Measurements from ENCODE around the gene PFKM.
A peak's percentile ranks its signal among the peaks of the same experiment; 100 is the strongest.
"Not testable (repeated sequence)": the region's sequence is repeated elsewhere in the genome, so short reads cannot be mapped to it uniquely, and the experiment has no call there.

Gene PFKM

DNA sequence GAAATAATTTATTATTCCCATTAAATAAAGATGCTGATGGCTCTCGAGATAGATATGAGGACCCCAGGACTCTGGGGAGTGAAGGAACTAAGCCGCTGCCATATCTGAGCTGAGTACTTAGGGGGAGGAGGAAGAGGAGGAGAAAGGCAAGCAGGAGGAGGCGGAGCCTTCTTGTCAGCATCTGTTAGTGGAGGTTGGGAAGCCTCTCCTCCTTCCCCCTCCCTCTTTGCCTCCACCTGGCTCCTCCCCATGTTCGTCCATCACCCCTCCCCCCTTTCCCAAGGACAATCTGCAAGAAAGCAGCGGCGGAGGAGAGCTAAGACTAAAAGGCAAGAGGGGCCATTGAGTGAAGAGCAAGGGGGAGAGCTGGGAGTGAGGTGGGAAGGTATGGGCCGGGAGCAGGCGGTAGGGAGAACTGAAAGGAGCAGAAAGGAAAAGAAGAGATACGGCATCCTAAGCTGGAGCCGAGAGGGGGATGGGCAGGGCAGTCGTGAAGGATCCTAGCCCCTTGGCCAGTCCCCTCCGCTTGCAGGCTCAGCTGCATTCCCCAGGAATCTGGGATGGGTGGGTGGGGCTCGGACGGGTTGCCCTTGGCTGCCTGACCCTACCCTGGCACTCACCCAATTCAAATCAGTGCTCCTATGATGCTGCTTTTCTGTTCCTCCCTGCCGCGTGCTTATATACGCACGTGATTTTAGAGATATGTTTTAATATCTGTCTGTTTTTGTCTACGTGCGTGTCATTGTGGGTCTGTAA lies at the start of gene PFKM:
PFKM (plus strand) TSS at position 287 of the 756 bp plus-strand sequence. CDS start 3,411 bp downstream, outside the sequence.
- DNase-seq, result peak; percentile 79 to 93

DNA sequence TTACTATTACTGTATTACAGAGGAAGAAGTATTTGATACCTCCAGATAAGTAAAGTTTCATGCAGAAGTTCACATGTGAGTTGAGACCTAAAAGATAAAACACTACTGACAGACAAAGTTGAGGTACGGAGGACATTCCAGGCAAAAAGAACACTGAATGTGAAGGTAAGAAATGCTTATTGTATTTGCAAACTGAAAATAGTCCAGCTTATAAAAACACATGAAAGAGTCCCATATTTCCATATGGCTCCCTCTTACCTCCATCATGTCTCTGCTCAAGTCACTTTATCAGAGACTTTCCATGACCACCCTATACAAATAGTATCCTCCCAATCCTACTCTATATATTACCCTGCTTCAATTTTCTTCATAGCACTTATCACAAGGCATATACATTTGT lies 49.1 kb upstream of the PFKM start:
- DNase-seq, result no peak

DNA sequence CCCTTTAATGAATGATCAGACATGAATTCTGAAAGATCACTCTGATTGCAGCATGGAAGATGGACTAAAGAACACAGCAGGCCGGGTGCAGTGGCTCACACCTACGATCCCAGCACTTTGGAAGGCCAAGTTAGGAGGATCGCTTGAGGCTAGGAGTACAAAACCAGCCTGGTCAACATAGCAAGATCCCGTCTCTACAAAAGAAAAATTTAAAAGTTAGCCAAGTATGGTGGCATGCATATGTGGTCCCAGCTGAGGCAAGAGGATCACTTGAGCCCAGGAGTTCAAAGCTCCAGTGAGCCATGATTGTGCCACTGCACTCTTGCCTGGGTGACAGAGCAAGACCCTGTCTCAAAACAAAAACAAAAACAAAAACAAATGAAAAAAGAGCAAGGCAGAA lies 48.4 kb upstream of the PFKM start:
- DNase-seq, result no peak

DNA sequence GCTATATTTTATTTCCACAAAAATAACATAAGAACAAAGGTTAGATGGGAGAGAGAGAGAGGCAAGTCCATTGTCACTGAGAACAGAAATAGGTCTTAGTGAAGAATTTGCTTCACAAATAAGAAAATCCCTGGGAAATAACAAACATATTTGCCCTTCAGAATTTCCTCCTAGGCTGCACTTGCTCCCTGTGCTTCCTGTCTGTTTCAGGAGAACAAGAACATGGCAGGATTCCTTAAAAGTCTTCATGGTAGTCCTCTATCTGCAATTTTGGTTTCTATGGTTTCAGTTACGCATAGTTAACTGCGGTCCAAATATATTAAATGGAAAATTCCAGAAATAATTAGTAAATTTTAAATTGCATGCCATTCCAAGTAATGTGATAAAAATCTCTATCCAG lies 47.4 kb upstream of the PFKM start:
- no peak for DNase-seq

DNA sequence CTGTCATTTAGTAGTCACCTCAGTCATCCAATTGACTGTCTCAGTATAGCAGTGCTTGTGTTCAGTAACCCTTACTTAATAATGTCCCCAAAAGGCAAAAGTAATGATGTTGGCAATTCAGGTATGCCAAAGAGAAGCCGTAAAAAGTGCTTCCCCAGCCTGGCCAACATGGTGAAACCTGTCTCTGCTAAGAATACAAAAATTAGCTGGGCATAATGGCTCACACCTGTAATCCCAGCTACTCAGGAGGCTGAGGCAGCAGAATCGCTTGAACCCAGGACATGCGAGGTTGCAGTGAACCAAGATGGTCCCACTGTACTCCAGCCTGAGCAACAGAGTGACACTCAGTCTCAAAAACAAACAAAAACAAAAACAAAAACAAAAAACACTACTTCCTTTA lies 46.9 kb upstream of the PFKM start:
- DNase-seq, result no peak

DNA sequence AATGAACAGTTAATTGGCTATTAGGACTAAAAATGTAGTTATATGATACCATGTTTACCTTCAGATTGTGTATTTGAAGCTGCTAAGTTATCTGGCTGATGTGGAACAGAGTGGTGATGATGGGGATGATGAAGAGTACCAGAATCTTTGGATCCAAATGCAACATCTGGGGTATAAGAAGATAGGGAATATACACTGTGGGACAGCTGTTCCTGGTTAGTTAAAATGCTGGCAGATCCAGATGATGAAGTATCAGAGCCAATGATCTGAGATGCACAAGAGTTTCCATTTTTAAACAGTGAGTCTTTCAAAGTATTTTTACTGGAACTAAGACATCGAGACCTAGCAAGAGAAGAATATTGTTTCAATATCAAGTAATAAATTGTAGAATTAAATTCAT lies 44.9 kb upstream of the PFKM start:
- DNase-seq, result no peak

DNA sequence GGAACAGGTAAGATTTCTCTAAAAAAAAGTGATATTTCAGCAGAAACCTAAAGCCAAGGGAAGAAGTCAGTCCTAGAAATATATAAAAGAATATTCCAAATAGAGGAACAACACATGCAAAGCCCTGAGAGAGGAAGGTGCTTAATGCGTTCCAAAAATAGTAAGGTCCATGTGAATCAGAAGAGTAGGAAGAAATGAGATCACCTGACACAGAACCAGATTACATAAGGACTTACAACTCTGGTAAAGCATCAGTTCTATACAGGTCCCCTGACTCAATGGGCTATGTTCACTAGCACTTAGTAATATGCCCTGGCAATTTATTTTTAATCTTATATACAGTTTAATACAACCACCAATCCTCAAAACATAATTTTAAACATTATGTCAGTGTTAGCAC lies 43.3 kb upstream of the PFKM start:
- no peak for DNase-seq

DNA sequence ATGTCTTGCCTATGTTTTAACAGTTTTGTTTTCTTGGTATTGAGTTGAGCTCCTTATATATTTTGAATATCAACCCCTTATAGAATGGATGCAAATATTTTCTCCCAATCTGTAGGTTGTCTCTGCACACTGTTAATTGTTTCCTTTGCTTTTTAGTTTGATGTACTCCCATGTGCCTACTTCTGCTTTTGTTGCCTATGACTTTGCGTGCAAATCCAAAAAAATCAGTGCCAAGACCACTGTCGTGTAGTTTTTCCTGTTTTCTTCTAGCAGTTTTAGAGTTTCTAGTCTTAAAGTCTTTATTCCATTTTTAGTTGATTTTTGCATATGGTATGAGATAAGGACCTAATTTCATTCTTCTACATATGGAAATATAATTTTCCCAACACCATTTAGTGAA lies 42.1 kb upstream of the PFKM start:
- DNase-seq, result no peak

DNA sequence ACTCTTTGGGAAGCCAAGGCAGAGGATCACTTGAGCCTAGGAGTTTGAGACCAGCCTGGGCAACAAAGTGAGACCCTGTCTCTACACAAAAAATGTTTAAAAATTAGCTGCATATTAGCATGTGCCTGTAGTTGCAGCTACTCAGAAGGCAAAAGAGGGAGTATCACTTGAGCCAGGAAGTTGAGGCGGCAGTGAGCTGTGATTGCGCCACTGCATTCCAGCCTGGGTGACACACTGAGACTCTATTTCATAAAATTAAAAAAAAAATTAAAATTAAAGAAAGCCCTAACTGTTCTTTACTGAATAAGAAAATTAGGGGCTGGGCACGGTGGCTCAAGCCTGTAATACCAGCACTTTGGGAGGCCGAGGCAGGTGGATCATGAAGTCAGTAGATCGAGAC lies 40.3 kb upstream of the PFKM start:
- no peak for DNase-seq

DNA sequence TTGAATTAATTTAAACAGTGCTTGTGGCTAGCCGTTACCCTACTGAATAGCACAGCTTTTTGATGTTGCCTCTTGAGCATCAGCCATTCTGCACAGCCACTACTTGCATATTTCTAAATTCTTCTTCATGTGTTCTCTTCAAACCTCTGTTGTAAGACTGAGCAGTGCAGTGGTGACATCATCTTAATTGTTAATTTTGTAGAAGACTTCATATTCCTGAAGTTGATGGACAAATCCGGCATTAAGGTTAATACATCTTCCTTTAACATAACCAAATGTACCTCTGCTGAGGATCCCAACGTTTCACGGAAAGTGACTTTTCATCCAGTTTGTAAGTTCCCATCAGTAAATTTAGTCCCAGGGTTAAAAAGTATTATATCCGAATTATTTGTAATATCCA lies 38.9 kb upstream of the PFKM start:
- no peak for DNase-seq

DNA sequence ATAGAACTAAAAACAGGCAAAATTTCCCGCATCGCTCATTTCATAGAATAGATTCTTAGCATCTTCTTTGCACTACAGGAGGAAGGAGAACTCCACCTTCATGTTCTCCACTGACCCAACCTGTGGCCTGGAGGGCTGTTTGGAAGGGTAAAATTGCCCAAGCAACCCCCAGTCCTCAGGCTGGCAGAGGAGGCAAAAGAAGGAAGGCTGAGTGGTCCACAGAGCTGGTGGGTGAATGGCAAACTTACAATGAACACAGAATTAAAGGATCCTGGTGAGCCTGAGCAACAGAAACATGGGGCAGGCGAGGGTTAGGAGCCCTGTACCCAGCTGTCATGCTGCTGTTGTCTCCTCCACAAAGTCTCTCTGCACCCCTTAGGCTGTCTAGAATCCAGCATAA lies 38.3 kb upstream of the PFKM start:
- DNase-seq, result no peak

DNA sequence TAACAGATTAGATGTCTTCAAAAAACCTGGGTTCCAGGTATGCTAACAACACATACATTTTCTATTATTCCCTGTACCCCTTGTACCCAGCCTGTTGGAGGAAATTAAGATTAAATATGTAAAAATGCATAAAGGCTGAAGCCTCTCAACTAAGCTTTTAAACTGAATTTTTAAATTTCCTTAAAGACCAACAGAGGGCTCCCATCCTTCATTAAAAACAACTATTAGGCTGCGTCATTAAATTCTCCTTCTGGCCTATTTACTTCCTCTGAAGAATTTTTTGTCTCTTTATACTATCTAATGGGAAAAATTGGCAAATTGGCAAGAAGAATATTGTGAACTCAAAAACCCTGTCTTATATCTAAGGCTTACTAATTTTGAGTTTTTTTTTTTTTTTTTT lies 35.1 kb upstream of the PFKM start:
- DNase-seq, result no peak

DNA sequence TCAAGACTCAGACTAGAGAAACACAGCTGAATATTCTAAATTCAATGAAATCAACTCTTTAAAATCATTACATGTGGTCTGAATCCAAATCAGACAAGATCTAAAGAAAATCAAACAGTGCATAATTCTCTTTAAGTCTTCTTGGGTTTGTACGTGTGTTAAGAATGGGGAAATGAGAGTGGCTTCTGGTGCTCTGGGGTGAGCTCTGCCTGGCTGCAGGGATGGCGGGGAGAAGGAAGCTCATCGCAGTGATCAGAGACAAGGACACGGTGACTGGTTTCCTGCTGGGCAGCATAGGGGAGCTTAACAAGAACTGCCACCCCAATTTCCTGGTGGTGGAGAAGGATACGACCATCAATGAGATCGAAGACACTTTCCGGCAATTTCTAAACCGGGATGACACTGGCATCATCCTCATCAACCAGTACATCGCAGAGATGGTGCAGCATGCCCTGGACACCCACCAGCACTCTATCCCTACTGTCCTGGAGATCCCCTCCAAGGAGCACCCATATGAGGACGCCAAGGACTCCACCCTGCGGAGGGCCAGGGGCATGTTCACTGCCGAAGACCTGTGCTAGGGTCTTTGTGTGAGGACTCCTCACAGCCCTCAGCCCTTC lies 34.2 kb upstream of the PFKM start:
- DNase-seq, result no peak

DNA sequence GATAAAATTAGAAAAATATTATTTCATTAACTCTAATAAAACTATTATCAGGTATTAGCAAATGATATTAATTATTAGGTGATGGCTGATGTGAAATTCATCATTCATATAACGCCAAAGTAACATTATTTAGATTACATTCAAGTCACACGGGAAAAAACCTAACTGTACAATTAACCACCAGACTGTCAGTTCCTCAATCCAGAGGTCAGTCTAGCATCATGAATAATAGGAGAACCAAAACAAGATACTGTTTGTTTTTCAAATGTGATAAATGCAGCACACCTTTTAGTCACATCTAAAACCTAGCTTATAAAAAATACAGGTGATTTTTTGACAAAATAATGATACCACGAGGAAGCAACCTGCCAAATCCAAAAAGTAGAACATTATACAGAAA lies 32.8 kb upstream of the PFKM start:
- DNase-seq, result no peak

DNA sequence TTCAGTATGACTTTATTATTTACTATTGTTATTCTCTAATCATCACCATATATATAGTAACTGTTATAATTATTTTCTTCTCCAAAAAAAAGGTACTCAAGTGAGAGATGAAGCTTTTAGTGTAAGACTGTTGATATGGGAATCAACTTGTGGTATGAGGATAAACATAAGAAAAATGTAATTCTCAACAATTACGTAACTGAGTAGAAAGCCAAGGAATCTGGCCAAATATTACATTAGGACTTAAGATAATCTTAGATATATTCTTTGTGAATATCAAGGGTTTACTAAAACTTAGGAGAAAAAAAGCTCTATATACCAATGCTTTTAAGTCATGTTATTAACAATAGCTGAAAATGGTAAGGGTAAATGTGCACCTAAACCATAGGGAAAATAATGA lies 26.6 kb upstream of the PFKM start:
- DNase-seq, result no peak

DNA sequence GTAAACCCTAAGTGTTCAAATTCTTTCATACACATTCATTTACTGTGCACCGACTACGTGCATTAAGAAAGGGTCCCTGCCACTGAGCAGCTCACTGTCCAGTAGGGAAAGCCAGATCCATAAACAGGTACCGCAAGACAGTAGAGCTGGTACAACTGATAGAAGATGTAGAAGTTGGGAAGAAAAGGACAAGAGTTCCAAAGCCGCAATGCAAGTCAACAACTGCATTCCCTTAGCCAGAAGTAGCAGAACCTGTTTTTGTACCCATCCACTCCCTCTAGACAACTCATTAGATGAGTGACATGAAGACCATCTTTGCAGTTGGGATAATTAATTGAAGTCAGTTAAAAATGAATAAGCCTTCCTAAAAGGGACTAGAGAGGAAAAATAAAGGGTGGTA lies 14.6 kb upstream of the PFKM start:
- DNase-seq, result peak; percentile 19 to 33

DNA sequence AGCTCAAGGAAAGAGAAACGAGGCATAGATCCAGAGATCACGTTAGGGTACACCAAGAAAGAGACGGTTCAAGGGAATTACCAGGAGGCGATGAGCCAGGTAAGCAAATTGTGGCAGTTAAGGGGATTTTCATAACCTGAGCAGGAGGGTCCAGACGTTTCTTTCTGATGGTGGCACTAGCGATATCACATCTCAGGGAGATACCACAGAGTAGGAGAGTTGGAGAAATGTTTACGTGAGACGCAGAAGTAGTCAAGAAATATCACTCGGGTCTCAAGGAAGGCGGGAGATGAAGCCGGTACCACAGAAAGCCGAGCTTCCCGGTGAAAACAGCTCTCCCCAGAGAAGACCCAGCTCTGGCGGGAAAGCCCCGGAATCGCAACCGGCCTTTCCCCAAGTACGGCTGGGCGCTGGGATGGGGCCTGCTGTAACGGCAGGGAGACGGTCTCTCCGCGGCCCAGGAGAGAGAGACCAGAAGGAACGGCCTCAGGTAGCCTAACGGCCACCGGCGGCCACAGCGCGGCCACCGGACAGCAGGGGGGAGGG lies 13.8 kb upstream of the PFKM start:
- DNase-seq, result peak; percentile 11 to 64

DNA sequence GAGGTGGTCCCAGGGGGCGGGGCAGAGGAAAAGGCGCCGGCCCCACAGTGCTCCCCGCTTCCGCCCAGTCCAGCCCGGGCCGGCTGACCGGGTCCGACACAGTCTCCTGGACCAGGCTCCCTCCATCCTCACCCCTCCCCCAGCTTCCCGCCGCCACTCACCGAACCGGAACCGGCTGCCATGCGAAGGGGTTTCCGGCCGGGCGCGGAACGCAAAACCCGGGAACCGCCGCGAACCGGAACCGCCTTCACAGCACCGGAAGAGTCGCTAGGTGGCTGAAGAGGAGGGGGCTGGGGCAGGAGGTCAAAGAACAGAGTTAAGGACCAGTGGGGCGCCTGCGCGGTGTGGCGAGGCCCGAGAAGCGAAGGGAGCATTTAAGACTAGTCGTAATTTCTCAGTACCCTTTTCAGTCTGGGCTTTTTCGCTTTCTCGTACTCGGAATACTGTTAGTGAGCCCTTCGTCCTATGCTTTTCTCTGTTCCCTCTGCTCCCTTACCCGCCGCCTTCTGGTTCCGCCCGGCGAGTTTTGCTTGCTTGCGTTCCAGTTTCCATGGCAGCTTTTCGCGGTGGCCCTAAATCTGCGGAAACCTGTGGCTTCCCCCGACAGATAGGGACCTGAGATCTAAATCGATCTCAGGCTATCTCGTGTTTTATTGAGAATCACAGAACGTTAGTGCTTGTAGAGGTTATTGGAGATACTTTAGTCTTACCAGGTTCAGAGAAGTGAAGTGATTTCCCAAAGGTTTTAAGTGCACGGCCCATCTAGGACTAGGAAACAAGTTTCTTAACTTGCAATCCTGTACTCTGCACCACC lies 13.1 kb upstream of the PFKM start, which contains the start of gene SENP1:
SENP1 (minus strand) TSS at position 213 of the 814 bp plus-strand sequence. CDS start 4,607 bp downstream, outside the sequence.
- DNase-seq, result peak; percentile 77 to 94

DNA sequence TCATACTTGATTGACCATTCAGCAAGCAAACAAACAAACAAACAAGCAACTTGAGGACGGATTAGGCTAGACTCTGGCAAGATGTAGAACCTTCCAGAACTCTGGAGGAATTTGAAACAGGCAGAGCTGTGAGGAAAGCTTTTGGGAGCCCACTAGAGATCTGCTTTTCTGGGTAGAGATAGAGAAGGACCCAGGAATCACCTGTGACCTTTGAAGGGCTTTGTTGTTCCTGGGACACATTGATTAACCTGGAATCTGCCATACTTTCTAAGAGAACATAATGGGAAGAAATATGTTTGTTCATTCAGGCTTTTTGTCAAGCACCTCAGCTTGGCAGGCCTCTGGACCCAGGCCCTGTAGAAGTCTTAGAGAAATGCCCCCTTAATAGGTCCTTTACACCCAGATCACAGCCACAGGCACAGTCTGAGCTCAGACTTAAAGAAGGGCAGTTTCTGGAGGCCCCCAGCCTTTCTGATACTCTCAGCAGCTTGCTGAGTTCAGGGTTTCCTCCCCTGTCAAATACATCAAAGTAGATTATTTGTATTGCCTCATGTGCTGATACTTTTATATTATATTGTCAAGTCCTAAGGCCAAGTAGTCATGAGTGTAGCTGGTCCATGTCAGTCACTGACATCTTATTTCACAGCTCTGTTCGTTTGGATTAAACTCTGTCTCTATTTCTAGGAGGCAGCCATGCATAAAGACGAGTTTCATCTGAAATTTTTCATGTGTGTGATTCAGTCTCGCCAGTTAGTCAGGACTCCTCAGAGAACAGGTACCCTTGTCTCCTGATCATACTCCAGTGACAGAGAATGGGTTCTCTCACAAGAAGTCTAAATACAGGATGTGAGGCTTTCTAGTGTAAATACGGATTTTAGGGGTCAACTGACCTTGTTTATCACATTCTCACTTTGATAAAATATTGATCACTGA lies 12.2 kb upstream of the PFKM start:
- no peak for DNase-seq

DNA sequence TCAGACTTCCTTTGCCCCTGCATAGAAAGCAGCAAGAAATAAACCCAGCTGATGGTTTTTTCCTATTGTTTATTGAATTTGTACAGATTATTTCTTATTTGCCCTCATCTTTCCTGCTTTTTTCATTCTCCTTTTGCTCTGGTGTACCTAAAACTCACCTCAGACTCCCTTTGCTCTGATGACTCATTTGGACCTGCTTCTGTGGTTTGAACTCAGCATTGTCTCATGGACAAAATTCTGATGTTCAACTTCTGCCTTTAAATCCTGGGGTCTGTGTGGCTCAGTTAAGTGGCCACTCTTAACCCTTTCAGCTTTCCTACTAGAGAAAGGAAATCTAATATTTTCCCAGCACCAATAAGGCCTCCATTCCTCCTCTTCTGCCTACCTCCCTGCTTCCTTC lies 9.7 kb upstream of the PFKM start:
- no peak for DNase-seq

DNA sequence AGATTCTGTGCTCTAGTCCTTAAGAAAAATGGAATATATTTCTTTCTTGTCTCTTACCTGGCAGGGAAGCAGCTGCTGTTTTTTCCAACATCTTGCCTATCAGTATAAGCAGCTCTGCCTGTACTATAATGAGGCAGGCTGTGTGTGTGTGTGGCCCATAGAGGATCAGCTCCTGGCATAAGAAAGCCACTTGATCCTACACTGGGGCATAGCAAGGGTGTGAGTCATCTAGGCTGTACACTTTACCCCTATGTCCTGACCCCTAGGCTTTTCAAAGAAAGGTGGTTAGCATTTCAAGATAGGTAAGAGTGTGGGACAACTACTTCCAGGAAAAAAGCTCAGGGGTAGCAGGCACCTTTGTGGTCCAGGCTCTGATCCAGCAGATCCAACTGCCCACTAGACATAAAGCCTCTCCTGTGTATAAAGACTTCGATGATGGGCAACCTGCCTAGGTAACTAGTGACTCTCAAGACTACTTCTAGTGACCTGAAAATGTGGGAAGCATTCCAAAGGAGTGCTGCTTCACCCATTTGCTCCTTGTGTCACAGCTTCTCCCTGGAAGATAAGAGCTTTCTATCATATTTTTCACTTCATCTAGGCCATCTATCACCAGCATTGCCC lies 8.4 kb upstream of the PFKM start:
- no peak for DNase-seq

DNA sequence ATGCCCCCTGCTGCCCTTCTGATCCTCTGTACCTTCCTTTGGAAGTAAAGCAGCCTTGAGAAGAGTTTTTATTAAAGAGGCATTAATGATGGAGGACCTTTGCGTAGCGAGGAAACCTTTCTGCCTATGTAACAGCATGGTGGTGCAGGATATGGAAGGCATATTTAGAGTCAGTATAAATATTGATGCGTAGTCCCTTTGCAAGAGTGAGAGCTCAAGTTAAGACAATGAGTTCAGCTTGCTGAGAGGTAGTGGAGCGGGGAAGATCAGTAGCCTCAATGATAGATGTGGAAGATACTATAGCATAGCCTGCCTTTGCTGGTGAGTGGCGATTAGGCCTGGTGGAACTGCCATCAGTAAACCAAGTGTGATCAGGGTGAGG lies 7.9 kb upstream of the PFKM start:
- DNase-seq, result not testable (repeated sequence)

Measured in NCI-H526 (cell line).